Lung microvascular endothelial cell (primary cell): ENCODE results near the gene FASLG. TPM values are rescaled to one million over a fixed set of nuclear protein-coding genes. Genes with fewer than 3 reads are reported as not detected.
A peak's percentile ranks its signal among the peaks of the same experiment; 100 is the strongest.
"Not testable (repeated sequence)": the region's sequence is repeated elsewhere in the genome, so short reads cannot be mapped to it uniquely, and the experiment has no call there.

ENCODE experiments used
- DNase-seq, 2 donors: peaks; one replicate each; pipeline versions ENCODE4 v3.0.0 to v3.0.0-alpha.2; 2010; ENCODE audit warnings: low read depth in 2 of 2
- total RNA-seq: library from RNA; depleted of rRNA; stranded (reverse); fragments of >200 nt; gene quantifications from 2 replicates; pipeline ENCODE4 v1.2.1, GENCODE V29; 2014

Gene FASLG
- not detected in 2 replicates for total RNA-seq

GRCh38 chr1:172658871-172659453 is at the start of gene FASLG:
Gene FASLG (plus strand): TSS chr1:172659103. CDS start chr1:172659202, 99 bp downstream.
- DNase-seq, result no peak

- peak; percentile 29 to 35 for DNase-seq
Measured at GRCh38 chr1:172609528-172609927, 49.4 kb upstream of the FASLG start.

GRCh38 chr1:172612478-172612877 is 46.4 kb upstream of the FASLG start:
- DNase-seq, result no peak

GRCh38 chr1:172613294-172613693 is 45.6 kb upstream of the FASLG start:
- peak; percentile 16 to 34 for DNase-seq

DNA sequence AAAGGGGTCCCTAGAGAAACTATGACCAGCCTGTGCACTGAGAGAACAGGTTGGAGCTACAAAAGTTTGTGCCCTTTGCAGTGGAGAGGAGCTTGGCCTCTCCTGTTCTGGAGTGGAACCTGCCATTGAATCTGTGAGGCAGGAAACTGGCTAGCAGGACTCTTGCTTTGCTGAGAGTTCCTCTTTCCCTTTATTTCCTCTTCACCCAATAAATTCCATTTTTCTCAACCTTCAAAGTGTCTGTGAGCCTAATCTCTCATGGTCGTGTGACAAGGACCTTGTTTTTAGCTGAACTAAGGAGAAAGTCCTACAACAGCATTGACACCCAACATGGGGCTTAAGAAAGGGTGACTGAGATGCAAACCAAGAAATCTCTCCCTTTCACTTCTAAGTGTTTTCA is 42.7 kb upstream of the FASLG start:
- no peak for DNase-seq

DNA sequence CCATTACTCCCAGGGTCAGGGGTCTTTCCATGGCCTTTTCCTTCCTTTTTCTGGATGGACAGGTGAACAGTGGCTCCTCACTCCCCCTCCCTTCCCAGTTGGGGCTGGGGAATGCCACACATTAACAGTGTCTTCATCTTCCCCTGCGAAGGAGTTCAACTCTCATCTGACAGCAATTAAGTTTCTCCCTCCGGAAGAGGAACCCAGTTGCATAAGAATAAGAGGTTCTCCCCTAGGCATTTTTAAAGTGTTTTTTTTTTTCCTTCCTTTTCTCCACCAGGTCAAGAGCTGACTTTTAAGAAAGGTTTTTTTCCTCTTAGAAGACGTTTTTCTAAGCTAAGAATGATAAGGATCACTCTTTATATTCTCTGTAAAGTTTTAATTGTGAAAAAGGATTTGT is 42.3 kb upstream of the FASLG start:
- DNase-seq, result no peak

DNA sequence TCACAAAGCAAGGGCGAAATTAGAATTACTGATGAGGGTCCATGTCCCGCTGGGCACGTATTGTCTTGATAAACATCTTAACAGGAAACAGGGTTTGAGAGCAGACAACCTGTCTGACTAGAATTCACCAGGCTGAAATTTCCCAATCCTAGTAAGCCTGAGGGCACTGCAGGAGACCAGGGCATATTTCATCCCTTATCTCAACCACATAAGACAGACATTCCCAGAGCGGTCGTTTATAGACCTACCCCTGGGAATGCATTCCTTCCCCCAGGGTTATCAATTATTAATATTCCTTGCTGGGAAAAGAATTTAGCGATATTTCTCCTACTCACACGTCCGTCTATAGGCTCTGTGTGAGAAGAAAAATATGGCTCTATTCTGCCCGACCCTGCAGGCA is 38.3 kb upstream of the FASLG start:
- not testable (repeated sequence) for DNase-seq

GRCh38 chr1:172622541-172622940 is 36.4 kb upstream of the FASLG start:
- no peak for DNase-seq

DNA sequence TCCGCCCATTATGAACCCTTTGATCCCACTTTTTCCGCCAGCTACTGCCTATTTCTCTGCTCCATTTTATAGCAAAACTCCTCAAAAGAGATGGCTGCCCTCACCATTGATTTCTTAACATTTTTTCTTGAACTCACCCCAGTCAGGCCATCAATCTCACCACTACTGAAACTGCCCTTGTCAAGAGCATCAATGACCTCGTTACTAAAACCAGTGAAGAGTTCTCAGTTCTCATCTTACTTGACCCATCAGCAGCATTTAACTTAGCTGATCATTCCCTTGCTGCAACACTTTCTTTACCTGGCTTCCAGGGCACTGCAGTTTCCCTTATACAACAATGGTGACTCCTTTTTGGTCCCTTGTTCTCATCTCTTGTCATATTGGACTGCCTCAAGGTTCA is 35.2 kb upstream of the FASLG start:
- DNase-seq, result no peak

DNA sequence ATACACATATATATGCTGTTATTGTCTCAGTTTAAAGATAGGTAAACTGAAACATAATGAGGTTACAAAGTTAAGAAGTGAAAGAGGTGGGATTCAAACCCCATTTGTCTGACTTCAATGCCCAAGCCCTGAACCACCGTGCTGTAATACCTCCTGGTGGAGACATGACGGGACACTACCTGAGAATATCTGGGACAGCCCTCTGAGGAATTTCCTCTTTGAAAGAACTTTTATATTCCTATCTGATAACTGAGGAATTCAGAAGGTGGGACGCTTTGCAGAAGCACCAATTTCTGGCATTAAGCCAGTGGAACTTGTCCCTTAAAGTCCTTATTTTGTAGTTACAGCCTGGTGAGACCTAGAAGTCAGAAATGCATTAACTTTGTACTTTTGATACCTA is 32.1 kb upstream of the FASLG start:
- no peak for DNase-seq

- DNase-seq, result no peak
Measured at GRCh38 chr1:172627702-172628101, 31.2 kb upstream of the FASLG start.

GRCh38 chr1:172628401-172628800 is 30.5 kb upstream of the FASLG start:
- DNase-seq, result no peak

GRCh38 chr1:172629170-172629569 is 29.7 kb upstream of the FASLG start:
- no peak for DNase-seq

- DNase-seq, result no peak
Measured at GRCh38 chr1:172629638-172630037, 29.3 kb upstream of the FASLG start.

DNA sequence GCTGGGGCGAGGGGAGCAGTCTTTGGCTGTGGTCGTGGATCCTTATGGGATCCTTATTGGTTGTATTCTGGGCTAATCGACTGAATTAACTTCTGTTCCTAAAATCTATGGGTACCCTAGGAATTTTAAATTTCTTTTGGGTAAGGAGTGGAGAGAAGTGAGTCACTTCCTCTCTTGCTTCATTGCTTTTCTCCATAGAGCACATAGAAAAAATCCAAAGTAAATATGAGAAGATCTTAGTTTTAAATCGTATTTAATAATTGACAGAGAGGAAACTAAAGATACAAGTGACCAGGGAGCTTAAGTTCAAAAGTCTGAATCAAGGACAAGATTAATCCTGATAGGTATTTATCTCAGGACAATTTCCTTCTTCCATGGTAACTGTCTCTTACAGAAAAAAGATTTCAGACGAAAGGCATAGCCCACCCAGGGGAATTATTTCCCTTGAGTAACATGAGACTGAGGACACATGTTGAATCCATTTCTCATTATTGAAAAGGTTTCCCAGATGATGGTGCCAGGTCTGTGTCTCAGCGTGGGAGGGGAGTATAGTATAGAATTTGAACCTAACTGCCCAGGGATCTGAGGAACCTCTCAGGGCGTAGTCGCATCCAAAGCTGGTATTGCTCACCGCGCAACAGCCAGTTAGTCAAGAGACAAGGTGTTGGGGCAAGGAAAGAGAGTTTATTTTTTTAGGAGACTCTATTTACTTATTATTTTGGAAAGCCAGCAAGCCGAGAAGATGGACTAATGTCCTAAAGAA is 28.7 kb upstream of the FASLG start:
- no peak for DNase-seq

GRCh38 chr1:172630868-172631267 is 28.0 kb upstream of the FASLG start:
- no peak for DNase-seq

GRCh38 chr1:172637522-172637921 is 21.4 kb upstream of the FASLG start:
- DNase-seq, result peak; percentile 10 to 64

DNA sequence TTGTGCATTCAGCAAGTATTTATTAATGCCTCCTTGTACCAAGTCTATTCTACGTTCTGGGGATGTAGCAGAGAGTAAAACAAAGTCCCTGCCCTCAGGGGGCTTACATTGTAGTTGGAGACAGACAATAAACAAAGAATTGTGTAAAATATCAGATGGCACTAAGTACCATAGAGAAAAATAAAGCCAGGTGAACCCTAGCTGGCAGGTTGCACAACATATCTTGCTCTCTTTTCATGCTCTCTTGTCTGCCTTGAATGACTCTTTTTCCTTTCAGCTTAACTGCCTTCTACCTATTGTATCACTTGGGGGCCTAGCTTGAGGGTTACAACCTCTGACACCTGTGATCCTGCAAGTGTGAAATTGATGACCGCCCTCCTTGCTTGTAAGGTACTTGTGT is 20.7 kb upstream of the FASLG start:
- no peak for DNase-seq

- peak in 1 of 2 donors; percentile 54 for DNase-seq
Measured at GRCh38 chr1:172638885-172639831, 19.7 kb upstream of the FASLG start.

GRCh38 chr1:172640111-172640510 is 18.8 kb upstream of the FASLG start:
- DNase-seq, result no peak

DNA sequence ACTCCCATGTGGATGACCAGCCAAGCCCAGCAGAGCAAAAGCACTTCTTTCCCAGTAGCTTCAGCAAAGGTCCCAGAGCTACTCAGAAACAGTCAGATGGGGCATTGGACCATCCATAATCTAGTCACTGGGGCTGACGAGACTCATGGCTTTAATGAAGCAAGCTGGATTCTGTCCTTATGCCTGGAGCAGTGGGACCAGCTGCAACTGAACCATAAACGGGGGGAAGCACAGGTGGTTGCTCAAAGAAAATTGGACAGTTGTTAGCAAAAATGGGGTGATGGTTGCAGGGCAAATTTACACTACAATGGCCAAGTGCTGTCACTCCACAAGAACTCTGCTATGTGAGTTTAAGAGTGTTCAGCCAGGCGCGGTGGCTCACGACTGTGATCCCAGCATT is 17.4 kb upstream of the FASLG start:
- no peak for DNase-seq

DNA sequence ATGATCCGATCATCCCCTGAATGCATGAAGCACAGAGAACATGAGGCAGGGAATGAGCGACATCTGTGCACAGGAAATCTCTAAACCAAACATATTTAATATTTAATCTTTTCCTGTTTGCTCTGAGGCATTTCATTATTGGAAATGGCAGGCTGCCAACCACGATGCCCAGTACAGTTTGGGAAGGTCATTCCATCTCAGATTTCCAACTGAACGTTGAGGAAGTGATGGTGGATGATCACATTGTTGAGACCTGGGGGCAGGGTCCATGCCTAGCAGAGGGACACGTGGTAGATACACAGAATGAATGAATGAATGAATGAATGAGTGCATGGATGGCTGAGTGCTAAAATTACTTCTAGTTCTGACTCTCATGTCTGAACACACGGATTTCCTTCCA is 15.9 kb upstream of the FASLG start:
- DNase-seq, result peak; percentile 73
